Hematopoietic multipotent progenitor cell treated with erythropoietin and hydrocortisone succinate and interleukin-3 and kit ligand, for 8 days (in vitro differentiated cells): ENCODE results near the gene BRSK2.
"Not testable (repeated sequence)": the region's sequence is repeated elsewhere in the genome, so short reads cannot be mapped to it uniquely, and the experiment has no call there.

Experiments
- DNase-seq: peaks from one replicate; pipeline ENCODE4 v3.0.0-alpha.2; 2015

Gene BRSK2

GRCh38 chr11:1502168-1502953 is 112.6 kb downstream of the BRSK2 start:
- no peak for DNase-seq

- DNase-seq: peak; percentile 6
Measured at GRCh38 chr11:1502954-1503707, 113.4 kb downstream of the BRSK2 start.

DNA sequence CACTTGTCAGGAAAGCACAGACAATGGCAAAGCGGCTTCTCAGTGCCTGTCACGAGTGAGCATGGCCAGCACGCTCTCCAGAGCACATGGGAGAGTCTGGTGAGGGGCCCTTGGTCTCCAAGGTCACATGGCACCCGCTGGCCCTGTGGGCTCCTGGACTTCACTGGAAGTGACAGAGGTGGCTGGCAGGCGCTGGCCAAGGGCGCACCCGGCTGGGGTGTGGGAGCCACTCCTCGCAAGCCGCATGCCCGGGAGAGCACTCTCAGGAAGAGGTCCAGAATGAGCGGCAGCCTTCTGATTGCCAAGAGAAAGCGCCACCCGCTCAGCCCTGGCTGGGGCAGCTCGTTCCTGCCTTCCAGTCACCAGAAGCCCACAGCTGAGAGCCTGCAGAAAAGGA is 114.0 kb downstream of the BRSK2 start:
- DNase-seq: no peak

DNA sequence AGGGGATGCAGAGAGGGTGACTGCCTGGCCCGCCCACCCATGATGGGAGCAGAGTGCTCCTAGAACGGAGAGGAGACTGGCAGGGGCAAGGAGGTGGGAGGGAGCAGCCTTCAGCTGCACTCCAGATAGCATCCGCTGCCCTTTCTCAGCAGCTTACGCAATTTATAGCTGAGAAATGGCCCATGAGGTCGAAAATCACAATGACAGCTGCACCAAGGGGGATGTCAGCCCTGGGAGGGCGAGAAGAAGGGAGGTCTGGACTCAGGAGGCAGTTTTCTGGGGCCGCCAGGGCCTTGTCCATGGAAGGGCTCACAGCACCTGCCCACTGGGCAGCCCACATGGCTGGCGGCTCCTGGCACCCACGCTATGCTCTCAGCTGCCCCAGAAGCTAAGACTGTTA is 114.4 kb downstream of the BRSK2 start:
- DNase-seq: no peak

DNA sequence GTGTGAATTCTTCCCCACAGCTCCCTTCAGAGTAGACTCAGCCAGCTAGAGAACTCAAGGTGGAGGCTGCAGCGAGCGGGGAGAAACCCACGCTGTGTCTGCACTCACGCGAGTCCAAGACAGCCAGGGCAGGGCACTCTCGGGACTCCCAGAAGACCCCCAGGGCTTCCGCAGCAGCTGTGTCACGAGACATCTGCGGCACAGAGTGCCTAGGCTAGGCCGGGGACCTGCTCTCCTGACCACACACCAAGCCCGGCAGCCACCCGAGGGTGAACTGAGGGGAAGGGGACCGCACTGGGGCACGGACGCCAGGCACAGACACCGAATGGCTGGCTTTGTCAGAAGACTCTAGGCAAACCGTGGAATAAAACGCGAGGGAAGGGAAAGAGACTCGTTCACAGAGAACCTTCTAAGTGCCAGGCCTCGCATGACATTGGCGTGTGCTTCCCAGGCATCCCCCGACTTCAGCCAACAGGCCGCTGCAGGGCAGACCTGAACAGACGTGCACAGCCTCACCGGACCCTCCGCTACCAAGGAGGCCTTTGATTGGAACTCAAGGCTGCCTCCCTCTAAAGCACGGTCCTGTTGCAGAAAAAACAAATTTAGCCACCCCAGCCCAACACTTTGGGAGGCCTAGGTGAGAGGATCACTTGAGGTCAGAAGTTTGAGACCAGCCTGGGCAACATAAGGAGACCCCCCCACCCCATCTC is 115.0 kb downstream of the BRSK2 start:
- no peak for DNase-seq

DNA sequence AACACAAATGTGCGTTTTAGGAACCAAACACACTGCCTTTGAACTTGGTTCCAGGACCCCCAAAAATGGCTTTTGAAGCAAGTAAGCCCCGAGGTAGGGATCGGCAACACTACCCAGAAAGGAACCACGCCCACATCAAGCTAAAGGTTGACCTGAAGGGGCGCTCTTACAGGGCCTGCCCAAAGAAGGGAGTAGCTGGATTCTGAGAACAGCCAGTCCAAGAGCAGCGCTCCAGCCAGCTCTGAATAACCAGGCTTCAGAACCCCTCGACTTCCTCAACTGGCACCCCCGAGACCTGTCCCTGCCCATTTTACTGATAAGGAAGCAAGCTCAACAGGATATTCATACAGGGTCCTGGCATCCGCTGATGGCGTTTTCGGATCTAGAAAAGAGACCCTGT is 115.7 kb downstream of the BRSK2 start:
- no peak for DNase-seq

GRCh38 chr11:1506981-1507380 is 117.2 kb downstream of the BRSK2 start:
- no peak for DNase-seq

DNA sequence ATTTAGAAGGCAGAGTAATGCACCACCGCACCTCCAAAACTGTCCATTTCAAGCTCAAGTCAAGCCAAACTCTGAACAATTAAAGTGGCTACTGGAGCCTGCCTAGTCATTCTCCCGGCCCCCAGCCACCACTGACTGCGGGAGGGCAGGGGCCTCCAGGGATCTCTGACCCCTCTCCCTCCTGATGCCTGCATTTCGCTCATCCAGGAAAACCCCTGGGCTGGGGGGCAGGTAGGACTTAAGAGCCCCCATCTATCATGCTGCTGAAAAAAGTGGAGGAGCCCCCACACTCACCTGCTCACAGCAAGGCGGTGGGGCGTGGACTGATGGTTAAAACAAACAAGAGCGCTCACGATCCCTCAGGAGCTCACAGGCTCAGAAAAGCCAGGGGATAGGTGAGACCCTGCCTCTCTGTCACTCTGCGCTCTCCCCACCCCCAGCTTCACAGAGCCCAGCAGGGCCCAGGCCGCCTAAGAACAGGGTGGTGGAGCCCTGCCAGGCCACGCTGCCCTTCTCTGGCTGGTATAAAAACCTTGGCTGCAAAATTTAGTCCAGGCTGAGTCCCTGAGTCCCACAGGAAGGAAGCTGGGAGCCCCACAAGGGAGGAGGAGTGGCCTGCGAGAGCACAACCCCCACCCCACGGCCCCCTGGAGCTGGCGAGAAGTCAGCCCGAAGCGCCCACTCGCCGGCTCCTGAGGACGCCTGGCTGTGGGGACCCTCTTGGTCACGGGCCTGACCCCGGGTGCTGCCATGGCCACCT is 117.8 kb downstream of the BRSK2 start:
- DNase-seq: no peak

GRCh38 chr11:1508491-1508891 is 118.8 kb downstream of the BRSK2 start:
- DNase-seq: no peak

GRCh38 chr11:1508986-1509385 is 119.3 kb downstream of the BRSK2 start:
- no peak for DNase-seq

GRCh38 chr11:1509626-1510255 is 120.0 kb downstream of the BRSK2 start:
- DNase-seq: no peak

GRCh38 chr11:1510351-1510750 is 120.6 kb downstream of the BRSK2 start:
- not testable (repeated sequence) for DNase-seq

GRCh38 chr11:1510928-1511327 is 121.2 kb downstream of the BRSK2 start:
- DNase-seq: no peak

GRCh38 chr11:1511937-1512496 is 122.3 kb downstream of the BRSK2 start:
- no peak for DNase-seq
